GM19023 (cell line): Measurements from ENCODE around the gene FADS3.

Source experiments
- ATAC-seq: cut with Tn5 transposase; IDR thresholded peaks from one replicate; pipeline ENCODE4 v1.9.1; 2021; ENCODE audit warnings: mild to moderate bottlenecking, moderate library complexity; ENCODE audit not compliant: unreplicated experiment

The FADS3 gene

GRCh38 chr11:61839742-61840141 lies 51.6 kb downstream of the FADS3 start:
- ATAC-seq = no peak

GRCh38 chr11:61838921-61839320 lies 52.4 kb downstream of the FADS3 start:
- no peak for ATAC-seq

DNA sequence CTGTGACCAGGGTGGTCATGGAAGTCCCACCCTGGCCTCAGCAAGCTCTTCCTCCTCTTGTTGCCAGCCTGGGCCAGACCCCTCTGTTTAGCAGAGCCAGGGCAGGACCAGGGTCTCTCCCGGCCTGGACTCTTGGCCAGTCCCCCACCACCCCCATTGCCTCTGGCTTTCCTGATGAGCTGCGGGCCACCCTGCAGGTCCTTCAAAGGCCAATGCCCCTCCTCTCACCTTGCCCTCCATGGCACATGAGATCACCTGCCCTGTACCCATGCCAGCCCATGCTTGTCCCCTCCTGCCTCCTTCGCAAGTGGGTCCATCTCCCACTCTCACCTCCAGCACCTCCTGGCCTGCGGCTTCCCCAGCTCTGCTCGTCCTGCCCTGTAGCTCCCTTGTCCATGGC lies 52.8 kb downstream of the FADS3 start:
- no peak for ATAC-seq

- no peak for ATAC-seq
Measured at GRCh38 chr11:61837411-61838005, 53.8 kb downstream of the FADS3 start.

DNA sequence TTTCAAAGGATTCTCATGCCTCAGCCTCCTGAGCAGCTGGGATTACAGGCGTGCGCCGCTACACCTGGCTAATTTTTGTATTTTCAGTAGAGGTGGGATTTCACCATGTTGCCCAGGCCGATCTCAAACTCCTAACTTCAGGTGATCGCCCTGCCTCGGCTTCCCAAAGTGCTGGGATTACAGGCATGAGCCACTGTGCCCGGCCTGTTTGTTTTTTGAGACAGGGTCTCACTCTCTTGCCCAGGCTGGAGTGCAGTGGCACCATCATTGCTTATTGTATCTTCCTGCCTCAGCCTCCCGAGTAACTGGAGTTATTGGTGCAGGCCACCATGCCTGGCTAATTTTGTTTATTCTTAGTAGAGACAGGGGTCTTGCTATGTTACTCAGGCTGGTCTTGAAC lies 55.2 kb downstream of the FADS3 start:
- ATAC-seq = no peak

- peak; percentile 94 for ATAC-seq
Measured at GRCh38 chr11:61834278-61835048, 56.9 kb downstream of the FADS3 start.

DNA sequence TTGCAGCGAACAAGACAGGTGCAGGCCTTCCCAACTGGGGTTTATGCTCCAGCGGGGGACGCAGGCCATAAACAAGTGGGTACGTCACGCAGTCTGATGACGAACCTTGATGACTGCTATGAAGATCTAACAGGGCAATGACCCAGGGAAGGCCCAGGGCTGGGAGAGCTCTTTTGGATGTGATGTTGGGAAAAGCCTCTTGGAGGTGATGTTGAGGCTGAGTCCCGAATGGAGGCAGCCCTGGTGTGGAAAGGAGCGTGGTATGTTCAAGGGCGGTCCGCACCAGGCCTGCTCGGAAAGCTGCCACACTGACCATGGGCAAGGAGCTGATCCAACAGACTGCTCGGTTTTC lies 57.4 kb downstream of the FADS3 start:
- ATAC-seq = no peak

DNA sequence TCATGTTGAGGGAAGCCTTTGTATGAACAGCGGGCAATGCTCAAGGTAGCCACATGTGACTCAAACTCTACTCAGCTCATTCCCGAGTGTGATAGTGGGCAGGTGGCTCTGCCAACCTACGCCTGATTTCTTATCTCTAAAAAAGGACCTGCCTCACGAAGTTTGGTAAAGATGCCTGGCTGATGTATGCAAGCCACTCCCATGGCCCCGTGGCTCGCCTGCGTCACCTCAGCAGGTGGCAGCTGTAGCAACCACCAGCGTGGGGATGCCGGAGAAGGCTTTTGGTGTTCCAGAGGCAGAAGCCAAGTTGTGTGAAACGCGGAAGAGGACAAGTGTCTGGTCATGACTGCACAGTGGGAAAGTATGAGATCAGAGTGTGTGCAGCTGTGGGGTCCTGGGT lies 57.9 kb downstream of the FADS3 start:
- no peak for ATAC-seq

- no peak for ATAC-seq
Measured at GRCh38 chr11:61832754-61833153, 58.6 kb downstream of the FADS3 start.

DNA sequence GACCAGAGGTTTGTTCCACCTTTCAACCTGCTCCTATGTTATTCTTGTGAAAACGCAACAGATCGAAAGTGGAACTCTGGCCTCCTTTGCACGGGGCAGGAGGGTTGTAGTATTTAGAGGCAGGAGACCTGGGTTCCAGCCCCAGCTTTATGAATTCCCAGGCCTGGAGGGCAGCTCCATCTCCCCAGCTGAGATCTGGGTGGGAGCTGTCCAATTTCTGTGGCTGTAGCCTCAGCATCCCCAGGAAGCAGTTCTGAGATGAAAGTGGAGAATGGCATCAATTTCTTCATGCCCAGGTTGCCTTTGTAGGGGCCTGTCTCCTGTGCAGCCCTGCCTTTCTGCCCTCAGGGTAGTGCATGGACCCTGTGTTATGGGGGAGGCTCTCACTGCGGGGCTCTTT lies 59.1 kb downstream of the FADS3 start:
- ATAC-seq = no peak

DNA sequence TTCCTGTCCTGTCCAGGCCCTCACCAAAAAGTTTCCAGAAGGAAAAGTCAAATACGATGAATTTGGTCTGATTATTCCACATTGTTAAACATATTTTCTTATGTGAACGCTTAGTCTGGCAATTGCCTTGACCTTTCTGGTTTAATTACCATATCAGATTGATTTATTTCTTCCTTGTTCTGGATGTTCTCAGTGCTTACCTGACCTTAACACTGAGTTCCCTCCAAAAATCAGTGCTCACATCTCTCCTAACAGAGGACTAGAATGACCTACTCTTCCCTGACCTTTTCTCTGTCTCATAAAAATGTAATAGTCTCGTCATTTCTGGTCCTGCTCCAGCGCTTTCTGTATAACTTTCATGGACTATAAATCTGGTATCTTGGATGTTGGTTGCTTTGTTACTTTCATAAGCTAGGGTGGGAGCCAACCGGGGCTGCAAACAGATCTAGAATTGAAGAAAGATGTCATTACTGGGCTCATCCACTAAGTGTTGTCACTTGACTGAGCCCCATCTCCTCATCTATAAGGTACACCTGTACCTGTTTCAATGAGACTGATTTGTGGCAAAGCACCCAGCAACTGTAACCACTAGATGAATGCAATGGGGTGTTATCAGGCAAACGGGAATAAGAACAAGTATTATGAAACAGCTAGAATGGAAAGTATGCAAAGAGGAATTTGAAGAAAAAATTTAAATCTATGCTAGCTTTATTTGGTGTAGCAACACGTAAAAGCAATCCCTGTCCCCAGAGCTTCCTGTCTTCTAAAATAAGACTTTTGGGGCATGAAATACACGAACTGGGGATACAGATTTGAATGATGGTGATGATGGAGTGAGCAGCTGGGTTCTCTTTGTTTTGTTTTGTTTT lies 60.9 kb downstream of the FADS3 start:
- ATAC-seq = no peak

DNA sequence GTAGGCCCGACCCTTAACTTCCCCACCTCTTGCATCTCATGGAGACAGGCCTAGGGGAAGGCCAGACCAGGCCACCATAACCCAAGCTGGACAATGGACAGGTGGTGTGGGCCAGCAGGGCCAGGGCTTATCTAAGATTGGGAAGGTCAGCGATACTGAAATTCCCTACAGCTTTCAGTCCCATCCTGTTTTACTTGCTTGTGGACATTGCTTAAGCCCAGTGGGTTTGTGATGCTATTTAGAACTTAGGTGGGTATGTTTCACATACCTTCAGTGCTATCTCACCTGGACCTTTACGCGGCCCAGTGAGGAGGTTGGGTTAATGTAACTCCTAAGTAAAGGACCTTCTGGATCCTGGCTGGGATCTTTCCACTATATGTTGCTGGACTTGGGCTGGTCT lies 61.5 kb downstream of the FADS3 start:
- ATAC-seq = no peak

DNA sequence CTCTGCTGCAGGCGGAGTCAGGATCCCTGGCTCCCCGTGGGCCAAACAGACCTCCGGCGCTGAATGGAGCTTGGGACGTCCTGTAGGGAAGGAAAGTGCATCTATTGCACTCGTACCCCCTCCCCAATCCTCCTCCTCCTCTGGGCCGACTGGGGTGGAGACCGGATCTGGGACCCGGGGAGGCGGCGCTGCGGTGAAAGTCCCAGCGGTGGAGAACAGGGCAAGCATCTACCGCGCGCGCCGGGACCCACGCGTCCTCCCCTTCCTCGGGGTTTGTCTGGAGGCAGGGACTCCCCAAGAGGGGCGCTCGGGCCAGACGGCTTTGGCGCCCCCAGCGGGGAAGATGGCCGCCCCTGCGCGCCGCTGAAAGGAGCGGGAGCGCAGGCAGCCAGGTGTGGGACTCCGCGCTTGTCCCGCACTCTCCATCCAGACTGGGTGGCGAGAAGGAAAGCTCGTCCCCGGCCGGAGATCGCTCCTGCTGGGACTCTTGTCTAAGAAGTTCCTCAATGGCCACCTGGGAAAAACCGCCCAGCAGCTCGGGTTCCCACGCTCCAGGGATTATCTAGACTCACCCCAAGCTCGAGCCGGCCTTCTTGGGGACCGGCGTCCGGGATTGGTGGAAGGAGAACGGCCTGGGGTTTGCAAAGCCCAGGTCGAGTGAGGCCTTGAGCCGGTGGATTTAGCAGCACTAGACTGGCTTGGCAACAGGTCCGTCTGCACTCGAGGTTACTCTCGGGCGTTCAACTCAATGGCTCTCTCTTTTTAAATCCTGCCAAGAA lies 62.5 kb downstream of the FADS3 start:
- peak; percentile 42 for ATAC-seq

GRCh38 chr11:61828379-61828628 lies 63.0 kb downstream of the FADS3 start:
- ATAC-seq = peak; percentile 5

DNA sequence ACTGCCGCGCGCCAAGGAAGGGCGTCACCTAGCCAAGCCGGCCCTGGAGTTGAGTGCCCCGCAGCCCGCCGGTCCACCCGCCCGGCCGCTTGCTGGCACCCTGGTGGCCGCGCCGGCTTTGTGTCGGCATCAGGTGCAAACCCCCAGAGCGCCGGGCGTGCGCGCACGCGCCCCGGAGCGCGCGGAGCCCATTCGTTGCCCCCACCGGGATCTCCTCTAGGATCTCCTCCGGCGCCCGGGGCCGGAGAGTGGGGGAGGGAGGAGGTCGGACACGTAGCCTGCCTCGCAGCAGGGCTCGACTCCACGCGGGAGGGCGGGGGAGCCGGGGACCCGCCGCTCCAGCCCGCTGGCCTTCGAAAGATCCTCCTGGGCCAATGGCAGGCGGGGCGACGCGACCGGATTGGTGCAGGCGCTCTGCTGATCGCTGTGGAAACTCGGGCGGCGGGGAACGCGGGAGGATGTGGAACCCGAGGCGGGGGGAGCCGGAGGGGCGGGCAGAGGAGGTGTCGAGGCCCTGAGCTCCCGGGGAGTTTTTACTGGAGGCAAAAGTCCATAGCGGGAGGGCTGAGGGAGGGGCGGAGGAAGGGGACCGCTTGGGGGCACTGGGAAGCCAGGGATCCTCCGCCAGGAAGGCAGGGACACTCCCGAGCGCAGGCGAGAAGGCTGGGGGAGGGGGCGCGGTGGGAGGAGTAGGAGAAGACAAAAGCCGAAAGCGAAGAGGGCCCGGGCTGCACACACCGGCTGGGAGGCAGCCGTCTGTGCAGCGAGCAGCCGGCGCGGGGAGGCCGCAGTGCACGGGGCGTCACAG lies 63.6 kb downstream of the FADS3 start, which contains the start of gene FADS2:
FADS2 (plus strand) TSS at position 730 of the 808 bp plus-strand sequence. CDS start 91 bp downstream, outside the sequence.
- peak; percentile 64 for ATAC-seq

GRCh38 chr11:61826930-61827570 lies 64.3 kb downstream of the FADS3 start:
- peak; percentile 1 for ATAC-seq
